HFFc6 (cell line): Measurements from ENCODE around the gene HOXB4. TPM values are rescaled to one million over a fixed set of nuclear protein-coding genes. Genes with fewer than 3 reads are reported as not detected.

Experiments
- DNase-seq: peaks from one replicate; pipeline ENCODE4 v3.0.0-alpha.2; 2018
- H3K27ac Mint-ChIP-seq: 2 replicates; pipeline ENCODE4 v1.8.0; 2020; ENCODE audit warnings: mild to moderate bottlenecking, mixed read lengths
- H3K27me3 Mint-ChIP-seq: 2 replicates; pipeline ENCODE4 v1.8.0; 2021; ENCODE audit warnings: mild to moderate bottlenecking, moderate library complexity, mixed read lengths; ENCODE audit not compliant: insufficient read depth
- H3K36me3 Mint-ChIP-seq: 2 replicates; pipeline ENCODE4 v1.8.0; 2021; ENCODE audit warnings: low read depth, mixed read lengths
- H3K4me1 Mint-ChIP-seq: 2 replicates; pipeline ENCODE4 v1.8.0; 2020; ENCODE audit warnings: low read depth, mixed read lengths
- H3K4me3 Mint-ChIP-seq: 2 replicates; pipeline ENCODE4 v1.8.0; 2020; ENCODE audit warnings: mild to moderate bottlenecking, moderate library complexity, mixed read lengths
- H3K9me3 Mint-ChIP-seq: 2 replicates; pipeline ENCODE4 v1.8.0; 2020; ENCODE audit warnings: mild to moderate bottlenecking, mixed read lengths
- total RNA-seq, 6 experiments: library from RNA; stranded (reverse); fragmentation: NEBNext Ultra II Directional; extraction: Animal tissue kit (Norgen Biotek cat#: 25700); gene quantifications; 2 replicates in 1 of 6; 3 replicates in 5 of 6; pipeline ENCODE4 v1.2.3, GENCODE V29; 2021
- TF ChIP-seq, protein P1 (sequence below): fragments of 200-600 bp; sonication (generic); IDR thresholded peaks from 2 replicates; pipeline ENCODE4 v1.5.0; 2021; ENCODE audit warnings: antibody characterized with exemption, mild to moderate bottlenecking

The HOXB4 gene
- total RNA-seq, 6 experiments from 2014 or later: not detected

DNA sequence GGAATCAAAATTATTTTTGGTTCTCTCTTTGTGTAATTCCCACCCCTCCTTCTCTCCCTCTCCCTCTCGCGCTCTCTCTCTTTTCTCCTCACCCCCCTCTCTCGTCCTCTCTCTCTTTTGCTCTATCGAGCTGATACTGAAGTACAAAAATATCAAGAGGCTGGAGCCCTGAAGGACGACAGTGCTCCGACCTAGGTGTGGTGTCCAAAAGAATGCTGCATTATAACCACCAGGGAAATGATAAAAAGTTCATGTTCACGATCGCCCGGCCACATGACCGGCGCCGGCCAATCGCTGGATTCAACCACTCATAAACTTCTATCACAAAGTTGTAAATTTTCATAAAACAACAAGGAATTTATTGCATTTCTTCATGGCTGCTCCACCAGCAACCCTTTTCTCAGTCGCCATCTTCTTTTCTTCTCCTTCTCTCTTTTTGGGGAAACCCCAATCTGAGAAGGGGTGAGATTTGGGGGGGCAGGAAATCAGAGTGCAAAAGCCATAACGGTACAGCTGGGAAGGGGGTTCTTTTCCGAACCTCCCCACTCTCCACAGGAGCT lies 26.7 kb upstream of the HOXB4 start, which contains the start of gene HOXB6:
TSS of gene HOXB6 (minus strand) at position 217 of the 560 bp plus-strand sequence. CDS start 6,836 bp downstream, outside the sequence.
- H3K4me3 Mint-ChIP-seq: no peak within 1 kb of the TSS
- peaks cover 10% of the 10 kb centered on the region; the same call in 1 of the 2 replicates for H3K4me1 Mint-ChIP-seq
- DNase-seq: no peak
- no peak within 1 kb of the TSS for H3K27ac Mint-ChIP-seq
- TF ChIP-seq, protein P1, sequence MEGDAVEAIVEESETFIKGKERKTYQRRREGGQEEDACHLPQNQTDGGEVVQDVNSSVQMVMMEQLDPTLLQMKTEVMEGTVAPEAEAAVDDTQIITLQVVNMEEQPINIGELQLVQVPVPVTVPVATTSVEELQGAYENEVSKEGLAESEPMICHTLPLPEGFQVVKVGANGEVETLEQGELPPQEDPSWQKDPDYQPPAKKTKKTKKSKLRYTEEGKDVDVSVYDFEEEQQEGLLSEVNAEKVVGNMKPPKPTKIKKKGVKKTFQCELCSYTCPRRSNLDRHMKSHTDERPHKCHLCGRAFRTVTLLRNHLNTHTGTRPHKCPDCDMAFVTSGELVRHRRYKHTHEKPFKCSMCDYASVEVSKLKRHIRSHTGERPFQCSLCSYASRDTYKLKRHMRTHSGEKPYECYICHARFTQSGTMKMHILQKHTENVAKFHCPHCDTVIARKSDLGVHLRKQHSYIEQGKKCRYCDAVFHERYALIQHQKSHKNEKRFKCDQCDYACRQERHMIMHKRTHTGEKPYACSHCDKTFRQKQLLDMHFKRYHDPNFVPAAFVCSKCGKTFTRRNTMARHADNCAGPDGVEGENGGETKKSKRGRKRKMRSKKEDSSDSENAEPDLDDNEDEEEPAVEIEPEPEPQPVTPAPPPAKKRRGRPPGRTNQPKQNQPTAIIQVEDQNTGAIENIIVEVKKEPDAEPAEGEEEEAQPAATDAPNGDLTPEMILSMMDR: no peak
- H3K27me3 Mint-ChIP-seq: peaks cover 95% of the 10 kb centered on the region
- H3K36me3 Mint-ChIP-seq: no peaks in the 10 kb centered on the region
- no peaks in the 10 kb centered on the region for H3K9me3 Mint-ChIP-seq

DNA sequence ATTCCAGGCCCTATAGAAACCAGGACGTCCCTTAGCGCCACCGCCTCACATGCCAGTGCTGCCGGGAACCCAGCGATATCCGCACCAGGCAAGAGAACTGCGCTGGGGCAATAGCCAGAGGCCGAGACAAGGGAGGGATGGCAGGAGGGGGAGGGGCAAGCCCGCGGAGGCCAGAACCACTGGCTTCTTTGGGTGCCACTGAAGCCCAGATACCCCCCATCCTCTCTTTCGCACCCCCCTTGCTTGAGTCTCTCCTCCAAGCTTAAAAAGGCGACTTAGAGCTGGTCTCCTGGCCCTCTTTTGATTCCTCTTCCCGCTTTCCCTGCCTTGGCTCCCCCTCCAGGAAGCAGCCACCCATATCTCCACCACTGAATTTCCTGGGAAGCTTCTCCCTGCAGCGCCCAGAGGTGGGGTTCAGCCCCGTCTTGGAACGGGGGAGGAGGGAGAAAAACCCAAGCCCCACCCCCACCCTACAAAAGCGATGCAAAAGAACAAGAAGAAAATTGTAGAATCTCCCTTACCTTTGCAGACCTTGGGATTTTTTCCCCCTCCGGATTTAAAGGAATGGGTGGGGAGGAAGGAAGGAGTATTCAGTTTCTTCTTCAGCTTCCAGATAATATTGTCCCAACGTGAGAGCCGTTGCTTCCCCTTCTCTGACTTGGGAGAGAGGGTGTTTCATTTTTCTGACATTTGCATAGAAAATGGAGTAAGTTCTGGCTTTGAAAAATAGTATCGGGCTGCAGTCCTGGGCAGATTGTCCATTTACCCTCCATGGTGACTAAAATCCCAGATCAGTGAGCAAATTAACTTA lies 26.0 kb upstream of the HOXB4 start:
- H3K27ac Mint-ChIP-seq: no peak overlapping the region
- H3K4me1 Mint-ChIP-seq: peaks cover 10% of the 10 kb centered on the region; the same call in 1 of the 2 replicates
- no peaks in the 10 kb centered on the region for H3K36me3 Mint-ChIP-seq
- H3K9me3 Mint-ChIP-seq: no peaks in the 10 kb centered on the region
- DNase-seq: no peak
- TF ChIP-seq, protein P1: no peak
- peaks cover 95% of the 10 kb centered on the region for H3K27me3 Mint-ChIP-seq
- H3K4me3 Mint-ChIP-seq: no peak overlapping the region

DNA sequence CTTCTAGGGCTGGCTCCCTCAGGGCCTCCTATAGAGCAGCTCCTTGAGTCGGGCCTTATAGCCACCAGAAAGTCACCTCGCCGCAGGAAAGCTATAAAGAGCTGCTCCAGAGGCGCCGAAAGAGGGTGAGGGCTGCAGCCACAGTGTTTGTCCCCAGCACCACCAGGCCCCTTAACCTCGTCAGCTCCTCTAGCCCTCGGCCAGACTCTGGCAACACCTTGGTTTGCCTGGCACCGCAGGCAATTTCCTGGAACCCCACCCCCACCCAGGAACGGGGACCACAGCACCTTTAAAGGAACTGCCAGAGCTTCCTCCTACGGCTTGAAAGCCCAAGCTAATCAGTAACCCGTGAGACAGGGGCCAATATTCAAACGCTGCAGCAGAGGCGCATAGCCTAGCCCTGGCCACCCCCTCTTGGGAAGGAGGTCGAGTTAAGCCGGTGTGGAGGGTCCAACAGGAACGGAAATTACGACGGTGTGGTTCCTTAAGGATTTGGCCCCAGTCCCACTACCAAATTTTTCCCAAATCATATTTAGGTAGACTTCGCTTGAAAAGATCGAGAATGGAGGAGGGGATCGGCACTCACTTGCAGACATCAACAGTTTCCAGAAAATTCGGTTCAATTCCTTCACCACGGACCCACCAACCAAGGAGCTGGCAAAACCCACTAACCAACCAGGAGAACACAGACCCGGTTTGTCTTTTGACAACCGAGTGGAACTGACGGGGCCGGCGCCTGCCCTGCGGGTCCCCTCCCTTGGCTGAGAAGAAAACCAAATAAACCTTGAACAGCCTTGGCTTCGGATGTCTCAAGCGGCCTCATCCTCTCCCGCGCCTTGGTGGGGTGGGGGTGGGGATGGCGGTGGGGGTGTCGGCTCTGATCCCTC lies 23.6 kb upstream of the HOXB4 start:
- no peaks in the 10 kb centered on the region for H3K36me3 Mint-ChIP-seq
- TF ChIP-seq, protein P1: no peak
- no peaks in the 10 kb centered on the region for H3K9me3 Mint-ChIP-seq
- H3K4me3 Mint-ChIP-seq: no peak overlapping the region
- no peak for DNase-seq
- peaks cover 10% of the 10 kb centered on the region; the same call in 1 of the 2 replicates for H3K4me1 Mint-ChIP-seq
- H3K27me3 Mint-ChIP-seq: peaks cover 94% of the 10 kb centered on the region
- H3K27ac Mint-ChIP-seq: no peak overlapping the region

DNA sequence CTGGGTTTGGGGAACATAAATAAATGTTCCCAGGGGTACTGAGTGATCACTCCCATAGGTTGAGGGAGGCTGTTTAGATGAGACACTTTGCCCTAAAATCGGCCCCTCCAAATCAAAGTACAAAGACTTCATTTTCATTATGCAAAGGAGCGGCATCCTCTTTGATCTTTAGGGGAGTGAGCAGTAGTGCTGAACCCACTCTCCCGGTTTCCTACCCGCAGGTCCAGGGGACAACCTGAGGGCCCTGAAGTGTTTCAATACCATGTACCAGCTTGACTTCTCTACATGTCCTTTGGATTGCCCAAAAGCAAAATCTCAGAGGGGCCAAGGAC lies 23.0 kb upstream of the HOXB4 start:
- Mint-ChIP-seq H3K27me3 (peaks cover 94% of the 10 kb centered on the region), H3K36me3 (no peaks in the 10 kb centered on the region), H3K4me1 (peaks cover 15% of the 10 kb centered on the region; the same call in 1 of the 2 replicates), H3K4me3 (no peak overlapping the region), H3K9me3 (no peaks in the 10 kb centered on the region), H3K27ac (no peak overlapping the region)
- no peak for DNase-seq
- TF ChIP-seq, protein P1: no peak

DNA sequence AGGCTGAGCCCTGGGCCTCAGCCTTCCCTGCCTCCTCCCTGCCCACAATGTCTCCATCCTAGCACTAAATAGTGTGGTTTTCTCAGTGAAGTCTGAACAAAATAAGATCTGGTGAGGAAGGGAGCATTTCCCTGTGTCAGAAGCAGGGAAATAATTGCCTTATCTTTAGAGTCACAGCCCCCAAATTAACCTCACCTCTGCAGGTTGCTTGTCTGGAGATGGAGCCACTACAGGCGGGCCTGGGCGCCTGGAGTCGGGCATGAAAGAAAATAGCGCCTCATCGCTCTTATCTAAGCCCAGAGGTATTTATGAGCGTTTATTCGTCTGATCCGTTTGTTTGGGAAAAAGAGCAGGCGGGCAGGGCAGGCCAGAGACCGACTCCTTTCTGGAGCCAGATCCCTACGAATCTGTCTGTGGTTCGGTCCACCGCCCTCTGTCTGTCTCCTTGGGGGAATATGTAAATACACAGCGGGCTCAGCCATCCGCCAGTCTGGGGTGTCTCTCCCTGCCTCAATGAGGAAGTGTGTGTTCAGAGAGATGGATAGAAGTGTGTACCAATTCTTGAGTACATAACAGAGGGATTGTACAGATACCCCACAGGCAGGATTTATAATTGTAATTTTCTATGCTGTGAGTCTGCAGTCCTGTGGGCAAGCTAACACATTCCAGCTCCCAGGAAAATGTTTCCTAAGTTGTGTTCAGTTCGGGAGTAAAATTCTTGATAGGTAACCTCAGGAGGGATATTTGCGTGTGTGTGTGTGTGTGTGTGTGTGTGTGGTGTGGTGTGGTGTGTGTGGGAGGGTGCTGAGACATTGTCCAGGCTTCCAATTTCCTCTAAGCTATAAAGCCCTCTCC lies 22.3 kb upstream of the HOXB4 start:
- Mint-ChIP-seq H3K4me1 (peaks cover 22% of the 10 kb centered on the region; the same call in 1 of the 2 replicates), H3K4me3 (no peak overlapping the region), H3K9me3 (no peaks in the 10 kb centered on the region), H3K36me3 (no peaks in the 10 kb centered on the region), H3K27ac (no peak overlapping the region), H3K27me3 (peaks cover 95% of the 10 kb centered on the region)
- no peak for DNase-seq
- TF ChIP-seq, protein P1: no peak
